NCI-H1048 (cell line): Measurements from ENCODE around the gene PHACTR1.
"Not testable (repeated sequence)": the region's sequence is repeated elsewhere in the genome, so short reads cannot be mapped to it uniquely, and the experiment has no call there.

Source experiments
- DNase-seq: peaks from one replicate; lab custom pipeline; 2025; lab: John Stamatoyannopoulos, UW

Gene PHACTR1

DNA sequence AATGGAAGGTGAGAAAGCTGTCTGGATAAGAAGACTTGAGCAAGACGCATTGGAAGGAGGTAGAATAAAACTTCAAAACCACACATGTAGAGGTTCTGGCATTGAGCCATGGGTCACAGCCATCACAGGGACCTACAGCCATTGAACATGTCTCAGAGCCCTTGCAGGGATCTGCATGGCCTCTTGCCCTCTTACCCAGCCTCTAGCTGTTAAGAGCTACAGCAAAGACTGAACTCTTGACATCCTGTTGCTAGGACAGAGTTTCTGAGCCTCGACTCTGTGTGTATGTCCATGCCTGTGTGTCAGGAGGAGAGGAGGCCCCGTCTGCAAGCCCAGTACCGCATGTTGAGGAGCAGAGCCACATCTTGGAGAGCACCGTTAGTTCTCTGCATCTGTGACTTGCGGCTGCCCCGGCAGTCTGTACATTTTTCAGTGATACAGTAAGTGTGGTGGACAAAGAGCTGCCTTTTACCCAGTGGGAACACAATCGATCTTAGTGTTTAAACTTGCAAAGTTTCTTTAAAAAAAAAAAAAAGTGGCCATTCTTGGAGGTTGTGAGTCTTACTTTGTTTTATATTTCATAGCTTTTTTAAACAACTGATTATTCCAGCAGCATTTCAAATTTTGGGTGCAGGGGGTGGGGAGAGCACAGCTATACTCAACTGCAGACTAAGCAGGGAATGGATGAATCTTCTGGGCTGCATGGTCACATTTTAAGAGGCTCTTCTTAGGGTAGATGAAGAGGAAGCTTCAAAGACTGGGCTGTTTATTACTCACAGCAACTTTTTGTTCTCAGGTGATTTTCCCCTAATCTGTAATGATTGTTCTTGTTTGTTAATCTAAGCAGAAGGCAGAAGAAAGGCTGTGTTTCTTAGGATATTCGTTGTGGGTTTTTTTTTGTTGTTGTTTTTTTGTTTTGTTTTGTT is 523.2 kb downstream of the PHACTR1 start:
- DNase-seq, result no peak

DNA sequence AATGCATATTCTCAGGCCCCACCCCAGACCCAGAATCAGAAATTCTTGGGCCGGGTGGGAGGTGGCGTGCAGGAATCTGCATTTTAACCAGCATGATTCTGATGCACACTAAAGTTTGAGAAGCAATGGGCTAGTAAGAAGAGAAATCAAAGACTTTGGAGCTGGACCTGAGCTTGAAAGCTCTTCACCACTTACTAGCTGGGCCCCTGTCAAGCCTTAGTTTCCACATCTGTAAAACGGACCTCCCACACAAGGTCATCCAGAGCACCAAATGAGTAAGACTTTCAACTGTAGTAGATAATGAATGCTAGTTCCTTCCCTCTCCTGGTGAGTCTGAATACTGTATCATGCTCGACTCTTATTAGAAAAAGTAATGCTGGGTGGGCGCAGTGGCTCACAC is 524.8 kb downstream of the PHACTR1 start:
- no peak for DNase-seq

DNA sequence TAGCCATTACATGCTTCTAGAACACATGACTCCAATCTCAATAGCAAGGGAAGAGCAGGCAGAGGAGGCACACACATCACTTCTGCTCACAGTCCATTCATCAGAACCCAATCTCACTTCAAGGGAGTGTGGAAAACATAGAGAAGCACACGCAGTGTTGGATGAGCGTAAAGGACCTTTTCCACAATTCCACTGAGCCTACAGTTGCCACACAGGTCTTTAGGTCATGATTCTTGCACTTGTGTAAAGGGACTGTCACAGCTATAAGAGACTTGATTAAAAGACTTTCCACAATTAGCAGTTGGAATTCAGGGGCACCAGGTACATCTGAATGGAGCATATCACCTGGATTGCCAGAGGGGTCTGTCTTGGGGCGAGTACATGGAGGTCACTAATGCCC is 525.6 kb downstream of the PHACTR1 start:
- no peak for DNase-seq

DNA sequence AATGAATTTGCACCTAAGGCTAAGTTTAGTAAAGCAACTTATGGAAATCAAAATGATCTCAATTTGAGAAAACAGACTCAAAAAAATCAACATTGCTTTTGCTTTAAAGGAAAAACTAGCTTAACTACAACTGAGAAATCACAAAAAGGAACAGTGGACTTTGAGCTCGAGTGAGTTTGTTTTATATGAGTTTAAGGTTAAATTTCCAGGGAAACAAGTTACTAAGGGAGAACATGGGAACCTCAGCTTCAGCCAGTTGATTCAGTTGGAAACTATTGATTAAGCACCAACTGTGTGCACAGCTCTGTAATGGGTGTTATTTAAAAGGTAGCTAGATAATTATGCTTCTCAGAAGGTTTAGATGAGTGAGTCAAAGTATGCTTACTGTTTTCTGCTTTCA is 526.0 kb downstream of the PHACTR1 start:
- no peak for DNase-seq

DNA sequence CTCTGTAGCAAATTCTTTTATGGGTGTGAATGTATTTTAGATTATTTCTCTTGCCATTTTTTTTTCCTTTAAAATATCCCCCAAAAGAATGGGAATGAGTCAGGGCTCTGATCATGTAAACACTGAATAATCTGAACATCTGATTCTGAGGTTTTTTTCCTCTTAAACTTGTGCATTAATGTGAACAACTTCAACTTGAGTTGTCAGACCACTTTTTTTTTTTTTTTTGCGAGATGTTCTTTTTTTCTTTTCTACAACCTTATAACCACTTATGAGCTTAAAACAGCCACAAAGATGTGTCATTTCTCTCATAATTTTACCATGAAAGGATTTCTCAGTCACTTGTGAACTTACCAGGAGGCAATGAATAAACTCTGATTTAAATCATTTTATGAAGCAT is 526.5 kb downstream of the PHACTR1 start:
- DNase-seq, result no peak

DNA sequence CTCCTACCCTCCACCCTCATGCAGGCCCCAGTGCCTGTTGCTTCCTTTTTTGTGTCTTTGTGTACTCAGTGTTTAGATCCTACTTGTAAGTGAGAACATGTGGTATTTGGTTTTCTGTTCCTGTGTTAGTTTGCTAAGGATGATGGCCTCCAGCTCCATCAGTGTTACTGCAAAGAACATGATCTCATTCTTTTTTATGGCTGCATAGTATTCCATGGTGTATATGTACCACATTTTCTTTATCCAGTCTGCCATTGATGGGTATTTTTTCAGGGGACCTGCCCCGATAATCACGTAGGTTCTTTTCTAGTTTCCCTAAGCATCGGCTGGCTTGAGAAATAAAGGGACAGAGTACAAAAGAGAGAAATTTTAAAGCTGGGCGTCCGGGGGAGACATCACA is 527.2 kb downstream of the PHACTR1 start:
- DNase-seq, result not testable (repeated sequence)

DNA sequence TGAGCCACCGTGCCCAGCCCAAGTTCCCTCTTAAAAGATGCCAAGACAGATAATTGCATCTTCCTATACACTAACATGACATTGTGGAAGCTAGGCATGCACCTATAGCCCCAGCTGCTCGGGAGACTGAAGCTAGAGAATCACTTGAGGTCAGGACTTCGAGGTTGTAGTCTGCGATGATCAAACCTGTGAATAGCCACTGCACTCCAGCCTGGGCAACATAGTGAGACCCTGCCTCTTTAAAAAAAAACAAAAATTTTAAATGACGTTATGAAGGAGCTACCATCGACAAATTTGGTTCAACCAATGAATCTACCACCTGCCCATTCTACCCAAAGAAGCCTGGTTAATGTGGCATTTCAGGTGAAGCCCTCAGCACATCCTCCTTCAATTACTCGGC is 531.1 kb downstream of the PHACTR1 start:
- DNase-seq, result no peak

DNA sequence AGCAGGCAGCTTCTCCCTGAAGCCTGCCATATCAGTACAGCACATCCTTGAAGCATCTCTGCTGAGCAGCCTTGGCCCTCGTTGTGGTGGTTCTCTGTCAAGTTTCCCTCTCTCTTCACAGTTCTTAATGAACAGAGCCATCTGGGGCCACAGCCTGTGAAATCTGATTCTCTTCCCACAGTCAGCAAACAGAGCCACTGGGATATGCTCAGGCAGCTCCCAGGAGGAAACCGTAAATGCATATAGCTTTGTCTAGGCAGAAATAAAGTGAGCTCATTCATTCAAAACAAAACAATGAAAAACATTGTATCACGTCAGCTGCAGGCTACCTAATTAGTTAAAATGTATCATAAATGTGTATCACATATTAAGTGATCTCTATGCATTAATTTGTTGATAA is 531.5 kb downstream of the PHACTR1 start:
- DNase-seq, result no peak

DNA sequence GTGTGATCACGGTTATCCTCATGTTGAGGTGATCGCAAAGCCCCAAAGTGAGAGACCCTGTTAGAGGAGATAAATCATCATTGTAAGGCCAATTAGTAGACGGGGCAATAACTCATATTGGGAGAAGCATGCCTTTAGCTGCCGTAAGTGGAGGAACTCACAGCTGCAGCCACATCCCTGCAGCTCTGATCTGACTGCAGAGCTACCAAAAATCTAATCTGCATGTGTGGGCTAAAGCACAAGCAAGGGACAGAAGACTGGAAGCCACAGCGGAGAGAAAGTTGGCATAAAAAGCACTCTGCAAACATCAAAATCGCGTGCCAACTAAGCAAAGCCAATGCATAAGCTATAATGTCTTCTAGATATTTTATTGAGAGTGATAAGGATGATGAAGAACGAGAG is 532.0 kb downstream of the PHACTR1 start:
- DNase-seq, result no peak

DNA sequence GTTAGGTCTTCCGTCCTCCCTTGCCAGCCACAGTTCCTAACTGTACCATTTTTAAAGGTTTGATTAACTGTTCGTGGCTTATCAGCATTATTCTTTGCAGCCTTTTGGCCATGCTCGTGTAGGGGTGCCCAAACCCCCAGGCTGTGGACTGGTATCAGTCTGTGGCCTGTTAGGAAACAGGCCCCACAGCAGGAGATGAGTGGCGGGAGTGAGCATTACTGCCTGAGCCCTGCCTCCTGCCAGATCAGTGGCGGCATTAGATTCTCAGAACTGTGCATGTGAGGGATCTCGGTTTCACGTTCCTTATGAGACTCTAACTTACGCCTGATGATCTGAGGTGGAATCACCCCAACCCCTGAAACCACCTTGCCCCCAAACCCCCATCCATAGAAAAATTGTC is 532.4 kb downstream of the PHACTR1 start:
- DNase-seq, result no peak

DNA sequence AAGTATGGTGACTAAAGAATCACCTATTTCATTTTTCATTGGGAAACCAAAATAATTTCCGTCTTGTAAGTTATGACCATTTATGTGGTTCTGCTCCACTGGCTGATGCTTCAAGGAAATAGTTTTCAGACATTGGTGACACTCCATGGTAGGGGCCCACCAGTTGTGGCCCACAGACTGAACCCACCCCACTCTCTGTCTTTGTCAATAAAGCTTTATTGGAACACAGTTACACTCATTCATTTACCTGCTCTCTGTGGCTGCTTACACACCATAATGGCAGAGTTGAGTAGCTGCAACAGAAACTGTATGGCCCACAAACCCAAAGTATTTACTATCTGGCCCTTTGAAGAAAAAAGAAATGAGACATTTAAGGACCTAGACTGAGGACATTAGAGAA is 533.2 kb downstream of the PHACTR1 start:
- no peak for DNase-seq

DNA sequence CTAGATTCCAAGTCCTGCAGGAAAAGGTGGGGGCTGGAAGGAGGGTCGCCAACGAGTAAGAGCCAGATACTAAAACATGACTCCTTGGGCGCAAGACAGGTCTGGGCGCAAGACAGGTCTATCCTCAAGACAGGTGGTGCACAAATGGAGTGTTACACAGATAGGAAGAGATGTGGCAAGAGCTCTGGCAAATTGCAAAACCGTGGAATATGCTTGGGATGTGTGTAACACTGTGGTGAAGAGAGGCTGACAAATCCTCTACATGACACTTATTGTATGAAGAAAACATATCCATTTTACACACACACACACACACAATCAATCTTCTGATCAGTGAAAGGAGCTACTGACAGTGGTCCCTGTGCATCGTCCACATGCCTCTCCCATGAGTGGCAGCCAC is 534.1 kb downstream of the PHACTR1 start:
- no peak for DNase-seq

DNA sequence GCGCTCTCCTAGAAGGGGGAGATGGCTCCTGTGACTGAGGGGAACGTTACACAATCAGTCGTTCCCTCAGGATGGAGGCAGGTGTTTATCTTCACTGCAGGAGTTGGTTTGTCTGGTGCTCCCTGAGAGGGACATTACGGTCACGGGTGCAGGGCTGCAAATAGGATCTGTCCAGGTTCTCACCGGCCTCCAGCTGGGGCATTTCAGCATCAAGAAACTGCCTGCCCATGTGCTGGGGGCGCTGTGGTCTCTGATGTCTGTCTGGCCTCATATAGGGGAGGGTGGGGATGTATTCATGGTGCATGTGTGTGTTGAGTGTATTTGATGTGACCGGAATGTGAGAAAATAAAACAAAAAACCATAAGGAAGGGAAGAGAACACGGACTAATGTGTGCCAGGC is 534.7 kb downstream of the PHACTR1 start:
- DNase-seq, result no peak

DNA sequence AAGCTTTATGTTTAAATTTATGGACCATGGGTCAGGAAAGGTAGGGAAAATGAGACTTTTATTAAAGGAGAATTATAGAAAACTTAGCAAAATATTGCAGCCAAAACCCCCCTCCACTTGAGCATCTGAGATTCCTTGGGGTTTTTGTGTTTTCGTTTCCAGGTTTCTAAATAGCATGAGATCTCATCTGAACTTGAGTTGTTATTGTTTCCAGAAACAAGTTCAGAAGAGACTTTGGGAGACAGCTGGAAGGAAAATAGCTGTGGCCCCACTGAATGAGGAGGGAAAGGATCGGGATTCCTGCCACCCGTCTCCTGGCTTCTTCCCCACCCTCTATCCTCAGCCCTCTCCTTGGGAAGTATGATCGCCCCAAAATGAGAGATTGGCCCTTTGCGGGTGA is 536.2 kb downstream of the PHACTR1 start:
- no peak for DNase-seq

DNA sequence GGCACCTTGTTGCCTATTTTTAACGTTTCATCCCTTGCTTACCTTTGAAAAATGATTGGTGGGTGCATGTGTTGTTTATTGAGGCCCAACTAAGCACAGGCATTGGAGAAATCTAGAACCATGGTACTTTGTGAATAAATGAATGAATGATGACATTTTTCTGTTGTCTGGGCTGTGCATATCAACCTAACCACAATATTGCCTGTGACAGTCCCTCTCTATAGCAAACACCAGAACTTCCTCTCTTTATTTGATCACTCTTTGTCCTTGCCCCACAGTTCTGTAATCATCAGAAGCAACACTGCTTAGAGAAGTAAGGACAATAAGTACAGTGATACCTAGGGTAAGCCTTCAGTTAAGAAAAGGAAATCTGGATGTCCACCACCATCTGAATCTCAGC is 536.7 kb downstream of the PHACTR1 start:
- no peak for DNase-seq

DNA sequence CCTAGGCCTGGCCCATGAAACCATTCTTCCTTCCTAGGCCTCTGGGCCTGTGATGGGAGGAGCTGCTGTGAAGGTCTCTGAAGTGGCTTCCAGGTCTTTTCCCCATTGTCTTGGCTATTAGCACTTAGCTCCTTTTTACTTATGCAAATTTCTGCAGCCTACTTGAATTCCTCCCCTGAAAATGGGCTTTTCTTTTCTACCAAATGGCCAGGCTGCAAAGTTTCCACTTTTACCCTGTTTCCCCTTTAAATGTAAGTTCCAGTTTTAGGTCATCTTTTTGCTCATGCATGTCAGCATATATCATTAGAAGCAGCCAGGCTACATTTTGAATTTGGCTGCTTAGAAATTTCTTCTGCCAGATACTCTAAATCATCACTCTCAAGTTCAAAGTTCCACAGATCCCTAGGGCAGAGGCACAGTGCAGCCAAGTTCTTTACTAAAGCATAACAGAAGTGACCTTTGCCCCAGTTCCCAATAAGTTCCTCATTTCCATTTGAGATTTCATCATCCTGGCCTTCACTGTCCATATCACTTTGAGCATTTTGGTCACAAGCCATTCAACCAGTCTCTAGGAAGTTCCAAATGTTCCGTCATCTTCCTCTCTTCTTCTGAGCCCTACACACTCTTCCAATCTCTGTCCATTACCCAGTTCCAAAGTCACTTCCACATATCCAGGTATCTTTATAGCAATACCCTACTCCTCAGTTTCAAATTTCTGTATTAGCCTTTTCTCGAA is 539.9 kb downstream of the PHACTR1 start:
- DNase-seq, result no peak

DNA sequence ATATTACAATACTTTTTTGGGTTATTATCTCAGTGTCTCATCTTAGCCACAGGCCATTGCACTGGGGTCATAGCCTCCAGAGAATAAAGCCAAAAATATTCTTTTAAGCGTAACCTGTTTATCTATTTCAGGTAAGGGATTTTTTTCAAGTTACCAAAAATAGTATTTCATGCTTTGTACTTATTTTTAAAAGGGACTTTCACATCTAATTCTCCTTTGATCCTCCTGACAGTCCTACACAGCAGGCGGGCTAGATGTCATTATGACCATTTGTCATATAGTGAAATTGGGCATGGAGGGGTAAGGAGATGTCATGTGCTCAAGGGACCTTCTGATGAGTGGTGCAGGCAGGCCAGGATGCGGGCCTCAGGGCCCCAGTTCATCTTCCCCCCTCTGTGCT is 542.8 kb downstream of the PHACTR1 start:
- no peak for DNase-seq

DNA sequence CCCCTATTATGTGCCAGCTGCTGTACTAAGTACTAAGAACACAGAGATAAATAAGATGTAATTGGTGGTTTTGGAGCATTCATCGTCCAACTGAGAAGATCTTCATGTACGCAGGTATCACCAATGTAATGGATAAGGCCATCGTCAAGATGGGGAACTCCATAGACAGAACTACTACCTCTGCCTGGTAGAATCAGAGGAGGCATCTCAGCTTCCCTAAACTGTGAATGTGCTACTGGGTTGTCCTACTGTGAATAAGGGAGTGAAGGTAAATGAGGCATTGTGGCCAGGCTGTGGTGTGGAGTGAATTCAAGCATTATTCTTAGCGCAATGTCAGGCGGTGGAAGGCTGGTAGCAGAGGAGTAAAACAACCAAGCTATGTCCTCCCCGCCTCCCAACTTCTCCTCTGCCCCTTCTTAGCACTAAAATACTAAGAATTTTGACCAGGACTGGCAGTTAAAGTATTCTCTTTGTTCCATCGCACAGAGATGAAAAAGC is 543.6 kb downstream of the PHACTR1 start:
- no peak for DNase-seq

DNA sequence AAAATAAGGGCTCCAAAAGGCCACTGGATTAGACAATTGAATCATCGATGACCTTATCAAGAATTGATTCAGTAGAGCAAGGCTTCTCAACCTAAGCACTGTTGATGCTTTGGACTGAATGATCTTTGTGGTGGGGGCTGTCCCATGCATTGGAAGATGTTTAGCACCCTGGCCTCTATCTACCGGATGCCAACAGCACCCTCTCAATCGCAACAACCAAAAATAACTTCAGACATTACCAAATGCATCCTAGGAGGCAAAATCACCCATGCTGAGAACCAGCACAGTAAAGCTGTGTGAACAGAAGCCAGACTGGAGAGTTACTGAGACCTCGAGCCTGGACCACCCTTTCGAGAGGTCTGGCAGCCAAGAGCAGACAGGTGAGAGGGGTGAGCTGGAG is 544.3 kb downstream of the PHACTR1 start:
- no peak for DNase-seq

DNA sequence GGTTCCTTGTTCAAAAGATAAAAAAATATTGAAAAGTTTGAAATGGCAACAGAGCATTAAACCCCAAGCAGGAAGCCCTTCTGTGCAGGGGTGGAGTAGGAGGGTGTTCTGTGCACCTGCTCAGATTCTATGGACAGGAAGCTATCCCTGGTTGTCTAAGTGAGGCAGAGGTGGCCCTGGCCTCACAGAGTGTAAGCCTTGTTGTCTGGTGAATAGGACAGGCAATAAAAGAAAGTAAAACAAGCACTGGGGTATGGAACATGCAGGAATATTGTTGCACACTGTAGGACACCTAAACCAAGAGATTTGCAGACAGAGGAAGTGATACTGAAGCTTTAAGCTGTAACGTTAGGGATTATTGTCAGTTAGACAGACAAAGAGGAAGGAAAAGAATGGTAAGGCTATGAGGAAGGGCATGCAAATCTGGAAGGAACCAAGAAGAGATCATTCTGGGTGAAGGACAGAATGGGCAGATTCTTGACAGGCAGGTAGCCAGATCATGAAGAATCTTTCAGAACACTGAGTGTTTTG is 545.0 kb downstream of the PHACTR1 start:
- DNase-seq, result no peak

DNA sequence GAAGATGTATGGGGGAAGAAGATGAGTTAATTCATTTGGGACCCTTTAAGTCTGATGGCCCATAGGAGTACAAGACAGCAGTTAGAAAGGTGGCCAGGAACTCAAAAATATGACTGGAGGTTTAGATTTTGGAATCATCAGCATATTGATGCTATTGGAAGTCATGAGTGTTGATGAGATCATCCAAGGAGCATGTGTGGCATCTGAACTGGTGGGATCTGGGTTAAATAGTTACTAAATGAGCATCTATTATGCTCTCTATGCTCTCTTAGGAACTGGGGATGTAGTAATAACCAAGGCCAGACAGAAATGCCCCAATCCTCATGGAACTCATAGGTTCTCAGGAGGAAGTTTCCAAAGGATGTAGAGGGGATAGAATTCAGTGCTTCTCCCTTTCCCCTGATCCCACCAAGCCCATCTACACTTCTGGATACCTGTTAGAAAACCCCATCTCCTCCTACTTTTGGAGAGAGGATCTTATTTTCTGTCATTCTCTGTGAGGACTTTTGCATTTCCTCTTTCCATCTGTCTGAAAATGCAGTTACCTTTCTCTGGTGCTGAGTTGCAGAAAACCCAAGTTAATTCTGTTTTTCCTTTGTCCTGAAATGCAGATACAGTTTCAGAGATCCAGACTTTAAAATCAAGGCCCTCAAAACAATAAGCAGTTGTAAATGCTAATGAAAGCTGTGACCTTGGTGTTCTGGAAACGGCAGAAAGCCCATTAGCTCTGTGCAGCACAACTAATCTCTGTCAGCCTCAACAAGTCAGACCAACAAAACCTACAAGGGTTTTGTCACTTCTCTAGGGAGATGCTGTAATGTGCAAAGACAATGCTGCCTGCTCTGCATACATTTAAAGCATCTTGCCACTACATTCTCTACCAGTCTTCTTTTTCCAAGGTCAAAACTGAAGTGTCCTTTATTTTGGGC is 546.0 kb downstream of the PHACTR1 start:
- no peak for DNase-seq

DNA sequence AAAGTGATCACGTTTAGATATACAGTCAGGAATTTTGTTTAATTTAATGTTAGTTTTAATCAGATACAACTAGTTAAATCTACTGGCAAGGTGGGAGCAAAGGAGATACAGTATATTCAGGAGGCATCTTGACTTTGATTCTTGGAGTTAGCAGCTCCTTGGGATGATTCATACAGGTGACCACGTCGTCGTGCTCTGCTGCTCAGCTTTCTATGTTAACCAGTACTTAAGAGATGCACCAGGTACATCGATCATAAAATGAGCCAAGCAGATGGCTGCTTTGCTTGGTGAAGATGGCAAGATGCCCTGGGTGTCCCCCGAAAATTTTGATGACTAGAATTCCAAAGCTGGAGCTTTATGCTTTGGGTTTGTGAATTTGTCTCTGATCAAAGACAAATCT is 547.1 kb downstream of the PHACTR1 start:
- DNase-seq, result no peak
